Testis (tissue), 3 donors: Measurements from ENCODE around the gene BARX1. TPM values are rescaled to one million over a fixed set of nuclear protein-coding genes. Genes with fewer than 3 reads are reported as not detected.

ENCODE experiments used
- DNase-seq: peaks from one replicate; pipeline ENCODE4 v3.0.0-alpha.2; 2019
- H3K27ac ChIP-seq, 2 donors: fragments of 200-600 bp; sonication (generic); one replicate each; pipeline ENCODE4 v1.5.1; 2019
- H3K27me3 ChIP-seq: fragments of 200-600 bp; sonication (generic); one replicate; pipeline ENCODE4 v1.5.1; 2019
- H3K36me3 ChIP-seq: fragments of 200-600 bp; sonication (generic); one replicate; pipeline ENCODE4 v1.5.1; 2017; ENCODE audit warnings: low read depth; ENCODE audit errors: missing control alignments
- H3K4me1 ChIP-seq: fragments of 200-600 bp; sonication (generic); one replicate; pipeline ENCODE4 v1.5.1; 2019
- H3K4me3 ChIP-seq, 2 donors: fragments of 200-600 bp; sonication (generic); one replicate each; pipeline ENCODE4 v1.5.1; 2017 to 2019
- H3K9me3 ChIP-seq: fragments of 200-600 bp; sonication (generic); one replicate; pipeline ENCODE4 v1.5.1; 2017
- CTCF ChIP-seq, 3 experiments: fragments of 450-650 bp in 2 of 3; fragments of 200-600 bp in 1 of 3; sonication (generic) in 1 of 3; IDR thresholded peaks; one replicate each; pipeline ENCODE4 v1.5.1; 2016 to 2019; ENCODE audit warnings: antibody characterized with exemption in 3 of 3, mild to moderate bottlenecking in 2 of 3, moderate library complexity in 1 of 3
- POLR2A ChIP-seq: fragments of 450-650 bp; IDR thresholded peaks from one replicate; pipeline ENCODE4 v1.6.1; 2017; ENCODE audit warnings: antibody characterized with exemption, mild to moderate bottlenecking, moderate library complexity
- WGBS, 2 donors: methylation state at CpG; one replicate each; pipeline ENCODE4 v1.1.5; 2018; 5-methylcytosine and 5-hydroxymethylcytosine counted together
- intact Hi-C: fragments of 100-400 bp; cut with DNase I; formaldehyde crosslinking; loops from one replicate; pipeline ENCODE4 v1.15.1; 2023; ENCODE audit warnings: low total_unique reads
- polyA plus RNA-seq: library from polyadenylated mRNA; stranded (reverse); fragments of 350-450 nt; fragmentation: Illumina TruSeq; extraction: RNeasy Lipid Tissue Mini Kit (QIAGEN cat#74804); gene quantifications from one replicate; pipeline ENCODE4 v1.2.3, GENCODE V29; 2014; ENCODE audit warnings: low read depth, low replicate concordance; ENCODE audit not compliant: insufficient read depth
- total RNA-seq, 2 donors: library from RNA; depleted of rRNA; stranded (reverse); fragments of >200 nt; gene quantifications; one replicate each; pipeline ENCODE4 v1.2.3, GENCODE V29; 2016

The BARX1 gene
- total and polyA plus RNA-seq, 3 donors from 2014 or later: 3.7 to 8.6 (median 3.7) TPM

- Histone ChIP-seq H3K4me3 (no peak overlapping the region), H3K27me3 (no peaks in the 10 kb centered on the region), H3K4me1 (no peaks in the 10 kb centered on the region), H3K27ac (no peak overlapping the region), H3K9me3 (no peaks in the 10 kb centered on the region), H3K36me3 (no peaks in the 10 kb centered on the region)
- intact Hi-C loops: no loop called here
- TF ChIP-seq CTCF (IDR thresholded peaks at IDR 0.05) (no peak), POLR2A (no peak)
- WGBS, 2 donors: 81 to 96% methylated on average over 6 to 12 of the region's 12 CpGs
- DNase-seq: no peak
Observed at GRCh38 chr9:93902780-93903655, 52.1 kb downstream of the BARX1 start.

GRCh38 chr9:93902051-93902779 is 52.9 kb downstream of the BARX1 start:
- intact Hi-C loops: no loop called here
- Histone ChIP-seq H3K9me3 (no peaks in the 10 kb centered on the region), H3K4me3 (no peak overlapping the region), H3K27ac (no peak overlapping the region), H3K27me3 (no peaks in the 10 kb centered on the region), H3K36me3 (no peaks in the 10 kb centered on the region), H3K4me1 (no peaks in the 10 kb centered on the region)
- TF ChIP-seq POLR2A (no peak), CTCF (IDR thresholded peaks at IDR 0.05) (no peak)
- WGBS, 2 donors: 88% methylated on average over 10 to 11 of the region's 11 CpGs
- no peak for DNase-seq

Other genes with a start within 250 kb of the BARX1 start
- 10 to 100 TPM; 32.3 to 35.0 TPM for gene PTPDC1, start 129.1 kb upstream of the BARX1 start, total RNA-seq
- 18.3 TPM for gene PTPDC1, start 129.1 kb upstream of the BARX1 start, polyA plus RNA-seq